Erythroblast (primary cell): ENCODE results near the gene DYNLT2.

ENCODE experiments used
- DNase-seq, 2 experiments: peaks; one replicate each; lab custom pipeline; 2025; lab: John Stamatoyannopoulos, UW
- GATA1 ChIP-seq: IDR thresholded peaks from 2 replicates; pipeline ENCODE4 v1.6.1; 2011; ENCODE audit warnings: low read depth, mild to moderate bottlenecking, control low read depth, low read length, moderate library complexity
- POLR2A ChIP-seq: IDR thresholded peaks from 2 replicates; pipeline ENCODE4 v1.6.1; 2011; ENCODE audit warnings: mild to moderate bottlenecking, low read length

DYNLT2 gene

DNA sequence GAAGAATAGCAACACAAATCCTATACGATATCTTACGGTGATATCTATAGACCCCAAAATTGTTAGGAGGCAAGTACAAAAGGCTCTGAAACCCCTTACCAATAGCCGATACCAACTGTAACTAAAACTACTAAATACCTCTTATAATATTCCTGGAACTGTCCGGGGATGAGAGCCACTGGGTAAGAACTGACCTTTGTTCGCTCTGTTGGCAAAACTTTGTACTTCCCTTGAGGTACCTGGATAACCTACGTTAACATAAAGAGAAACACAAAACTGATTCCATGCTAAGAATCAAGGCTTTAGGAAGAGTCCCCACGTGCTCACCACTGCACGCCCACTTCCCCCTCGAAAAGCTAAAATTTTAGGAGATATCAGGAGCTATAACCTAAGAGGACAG is 36.8 kb downstream of the DYNLT2 start:
- TF ChIP-seq POLR2A (no peak), GATA1 (no peak)
- DNase-seq = no peak

DNA sequence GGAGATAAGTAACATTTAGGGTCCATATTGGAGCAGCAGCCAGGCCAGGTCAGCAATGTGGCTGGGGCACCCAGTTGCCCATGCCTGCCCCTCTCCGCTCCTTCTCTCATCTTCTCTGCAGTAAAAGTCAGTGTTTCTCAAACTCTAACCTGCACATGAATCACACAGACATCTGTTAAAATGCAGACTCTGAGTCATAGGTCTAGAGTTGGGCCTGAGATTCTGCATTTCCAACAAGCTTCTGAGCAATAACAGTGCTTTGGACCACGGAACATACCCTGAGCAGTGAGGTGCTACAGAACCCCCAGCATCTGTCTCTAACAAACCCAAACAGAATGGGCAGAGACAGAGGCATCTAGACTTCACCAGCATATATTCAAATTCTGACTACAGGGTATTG is 37.2 kb downstream of the DYNLT2 start:
- TF ChIP-seq POLR2A (no peak), GATA1 (no peak)

DNA sequence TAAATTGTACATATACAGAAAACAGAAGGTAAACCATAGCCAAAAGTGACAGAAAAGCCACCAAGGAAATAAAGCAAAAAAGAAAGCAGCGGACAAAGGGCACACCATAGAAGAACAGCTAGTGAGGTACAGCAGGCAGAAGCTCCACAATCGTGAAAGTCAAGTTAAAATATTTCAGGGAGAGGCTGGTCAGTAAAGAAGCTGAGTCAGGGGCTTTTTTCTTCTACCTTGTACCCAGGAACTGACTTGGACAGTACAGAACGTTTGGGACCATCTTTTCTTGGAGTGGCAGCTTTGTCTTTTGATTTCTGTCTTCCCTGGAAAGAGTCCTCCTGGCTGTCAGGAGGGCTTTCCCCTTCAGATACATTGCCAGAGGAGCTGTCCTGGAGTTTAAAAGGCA is 41.4 kb downstream of the DYNLT2 start:
- no peak for DNase-seq
- no peak for TF ChIP-seq POLR2A
- TF ChIP-seq GATA1 = no peak

More for the DNA sequence above, 37.2 kb downstream of the DYNLT2 start:
- DNase-seq = no peak

- TF ChIP-seq POLR2A (no peak), GATA1 (no peak)
- DNase-seq = no peak
Observed at GRCh38 chr6:169709293-169709692, 42.1 kb downstream of the DYNLT2 start.

DNA sequence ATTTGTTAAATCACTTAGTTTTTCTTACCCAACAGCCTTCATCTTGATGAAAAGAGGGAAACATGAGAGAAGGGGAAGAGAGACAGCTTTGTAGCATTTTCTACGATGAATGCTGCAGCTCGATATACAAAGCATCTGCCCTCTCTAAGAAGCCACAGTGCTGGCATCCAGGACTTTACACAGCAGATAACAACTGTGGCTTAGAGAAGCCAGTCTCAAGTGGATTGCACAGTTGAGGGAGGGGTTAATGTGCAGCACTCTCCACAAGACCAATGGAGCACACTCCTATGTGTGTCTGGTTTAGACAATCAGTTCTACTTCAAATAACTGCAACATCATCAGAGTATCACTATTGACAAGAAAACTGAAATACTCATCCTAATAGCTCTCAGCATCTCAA is 43.6 kb downstream of the DYNLT2 start:
- TF ChIP-seq POLR2A (no peak), GATA1 (no peak)
- DNase-seq = peak in 1 of 2 experiments; percentile 32

GRCh38 chr6:169702840-169703246 is 48.5 kb downstream of the DYNLT2 start:
- TF ChIP-seq GATA1 (no peak), POLR2A (no peak)
- DNase-seq = no peak

DNA sequence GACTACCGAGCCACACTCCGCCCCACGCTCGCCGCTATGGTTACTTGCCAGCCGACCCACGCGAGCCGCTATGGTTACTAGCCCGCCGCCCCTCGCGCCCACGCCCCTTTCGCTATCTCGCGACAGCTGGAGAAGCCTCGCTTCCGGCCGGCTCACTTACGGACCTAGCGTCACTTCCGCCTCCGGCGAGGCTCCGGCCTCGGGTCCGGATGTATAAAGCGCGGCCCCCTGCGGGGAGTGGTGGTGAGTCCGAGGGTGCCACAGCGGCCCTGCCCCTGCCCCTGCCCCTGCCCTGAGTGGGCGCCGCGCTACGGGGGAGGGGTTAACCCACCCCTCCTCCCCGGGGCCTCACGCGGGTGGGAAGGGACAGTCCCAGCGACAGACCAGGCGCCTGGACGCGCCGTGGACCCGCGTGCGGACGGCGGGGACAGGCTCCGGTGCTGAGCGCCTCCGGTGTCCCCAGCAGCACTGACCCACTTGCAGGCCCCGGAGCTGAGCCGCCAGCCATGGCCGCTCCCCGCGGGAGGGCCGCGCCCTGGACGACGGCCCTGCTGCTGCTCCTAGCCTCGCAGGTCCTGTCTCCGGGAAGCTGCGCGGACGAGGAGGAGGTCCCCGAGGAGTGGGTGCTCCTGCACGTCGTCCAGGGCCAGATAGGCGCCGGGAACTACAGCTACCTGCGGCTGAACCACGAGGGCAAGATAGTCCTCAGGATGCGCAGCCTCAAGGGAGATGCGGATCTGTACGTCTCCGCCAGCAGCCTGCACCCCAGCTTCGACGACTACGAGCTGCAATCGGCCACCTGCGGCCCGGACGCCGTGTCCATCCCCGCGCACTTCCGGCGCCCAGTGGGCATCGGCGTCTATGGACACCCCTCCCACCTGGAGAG is 49.2 kb downstream of the DYNLT2 start, which contains the start of the genes C6orf120 and WDR27:
C6orf120 (plus strand) TSS at position 173 of the 886 bp plus-strand sequence; CDS start at position 507, 334 bp downstream.
WDR27 (minus strand) TSS at position 76 of the 886 bp plus-strand sequence. CDS start 13,024 bp downstream, outside the sequence.
- peak; percentile 97 for DNase-seq
- no peak for TF ChIP-seq GATA1
- peak; percentile 93 for TF ChIP-seq POLR2A

DNA sequence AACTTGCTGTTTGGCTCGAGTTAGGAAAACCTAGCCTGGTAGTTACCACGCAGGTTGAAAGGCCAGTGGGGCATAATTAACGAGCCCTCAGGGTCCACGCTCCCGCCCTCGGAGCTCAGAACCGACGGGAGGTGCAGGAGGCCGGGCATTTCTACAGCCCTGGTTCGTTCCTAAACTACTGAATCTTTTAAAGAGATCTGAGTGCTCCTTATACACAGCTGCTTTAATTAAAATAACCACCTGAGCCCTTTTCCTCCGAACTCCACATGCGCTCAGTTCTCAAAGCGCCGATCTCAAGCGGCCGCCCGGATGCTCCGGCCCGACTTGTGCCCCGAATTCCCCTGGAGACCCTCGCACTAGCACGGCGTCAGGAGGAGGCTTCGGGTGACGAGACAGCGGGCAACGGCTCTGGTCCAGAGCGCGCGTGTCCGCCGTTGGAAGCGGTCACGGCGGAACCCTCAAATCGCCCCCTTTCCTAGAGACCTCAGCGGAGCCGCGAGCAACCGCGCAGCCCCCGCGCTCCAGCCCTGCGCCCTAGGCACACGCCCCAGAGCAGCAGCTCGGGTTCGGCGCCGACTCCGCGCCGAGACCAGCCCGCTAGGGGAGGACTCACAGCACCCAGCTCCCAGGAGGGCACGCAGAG is 49.9 kb downstream of the DYNLT2 start:
- TF ChIP-seq POLR2A (no peak), GATA1 (no peak)
- DNase-seq = peak in 1 of 2 experiments; percentile 60

- no peak for DNase-seq
- TF ChIP-seq GATA1 = no peak
- no peak for TF ChIP-seq POLR2A
Observed at GRCh38 chr6:169700296-169700695, 51.1 kb downstream of the DYNLT2 start.

DNA sequence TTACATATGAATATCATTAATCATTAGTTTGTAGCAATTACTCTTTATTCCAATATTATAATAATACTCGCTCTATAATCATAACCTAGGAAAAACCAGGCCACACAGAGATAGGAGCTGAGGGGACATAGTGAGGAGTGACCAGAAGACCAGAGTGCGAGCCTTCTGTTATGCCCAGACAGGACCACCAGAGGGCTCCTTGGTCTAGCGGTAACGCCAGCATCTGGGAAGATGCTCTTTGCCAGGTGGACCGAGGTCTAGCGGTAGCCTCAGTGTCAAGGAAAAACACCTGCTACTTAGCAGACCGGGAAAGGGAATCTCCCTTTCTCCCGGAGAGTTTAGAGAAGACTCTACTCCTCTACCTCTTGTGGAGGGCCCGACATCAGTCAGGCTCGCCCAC is 54.3 kb downstream of the DYNLT2 start:
- DNase-seq = peak; percentile 10 to 14

GRCh38 chr6:169695131-169695530 is 56.2 kb downstream of the DYNLT2 start:
- no peak for DNase-seq
- TF ChIP-seq POLR2A (no peak), GATA1 (no peak)

DNA sequence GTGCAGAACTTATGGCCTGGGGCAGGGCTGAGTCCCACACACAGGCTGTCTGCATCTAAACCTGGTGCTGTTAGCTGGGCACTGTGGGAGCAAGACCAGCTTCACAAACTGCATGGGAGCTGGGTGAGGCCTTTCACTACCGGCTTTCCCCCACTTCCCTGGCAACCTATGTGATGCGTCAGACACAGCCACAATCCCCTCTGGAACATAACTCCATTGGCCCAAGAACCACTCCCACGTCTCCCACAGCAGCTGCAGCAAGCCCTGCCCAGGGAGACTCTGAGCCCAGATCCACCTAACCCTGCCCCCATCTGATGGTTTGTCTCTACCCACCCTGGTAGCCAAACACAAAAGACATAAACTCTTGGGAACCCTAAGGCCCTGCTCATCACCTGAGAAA is 58.9 kb downstream of the DYNLT2 start:
- no peak for DNase-seq
- TF ChIP-seq GATA1 (no peak), POLR2A (no peak)

DNA sequence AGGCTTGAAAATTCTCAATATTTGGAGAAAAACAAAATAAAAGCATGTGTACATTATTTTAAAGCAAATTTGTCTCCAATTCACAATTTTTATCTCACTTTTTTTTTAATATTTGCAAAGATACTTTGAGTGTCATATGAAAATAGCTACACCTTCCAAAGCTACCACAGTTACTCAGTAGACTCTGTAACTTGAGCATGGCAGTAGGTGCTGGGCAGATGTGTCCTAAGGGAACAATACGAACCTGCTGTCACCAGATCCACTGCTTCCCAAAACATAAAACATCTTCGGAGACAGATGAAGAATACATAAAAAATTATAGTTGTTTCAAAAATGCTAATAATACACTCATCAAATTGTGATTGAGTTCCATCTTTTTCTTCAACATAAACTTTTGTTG is 60.1 kb downstream of the DYNLT2 start:
- TF ChIP-seq POLR2A (no peak), GATA1 (no peak)
- DNase-seq = no peak
